Activated T-cell treated with anti-CD3 and anti-CD28 coated beads, Interleukin-2, amount 50 U/mL, for 24 hours (primary cell): ENCODE measurements around the gene TMEM63B.
"Not testable (repeated sequence)": the region's sequence is repeated elsewhere in the genome, so short reads cannot be mapped to it uniquely, and the experiment has no call there.

Experiments used
- DNase-seq: peaks from one replicate; pipeline ENCODE4 v3.0.0-alpha.2; 2020
- H3K27ac Mint-ChIP-seq: 2 replicates; pipeline ENCODE4 v1.8.0; 2020; ENCODE audit warnings: mild to moderate bottlenecking, mixed read lengths
- H3K27me3 Mint-ChIP-seq: 2 replicates; pipeline ENCODE4 v1.8.0; 2020; ENCODE audit warnings: mixed read lengths
- H3K36me3 Mint-ChIP-seq: 2 replicates; pipeline ENCODE4 v1.8.0; 2020; ENCODE audit warnings: low read depth, mixed read lengths
- H3K4me1 Mint-ChIP-seq: 2 replicates; pipeline ENCODE4 v1.8.0; 2020; ENCODE audit warnings: low read depth, mixed read lengths
- H3K4me3 Mint-ChIP-seq: 2 replicates; pipeline ENCODE4 v1.8.0; 2020; ENCODE audit warnings: mild to moderate bottlenecking, moderate library complexity, mixed read lengths
- H3K9me3 Mint-ChIP-seq: 2 replicates; pipeline ENCODE4 v1.8.0; 2020; ENCODE audit warnings: mixed read lengths

The TMEM63B gene

GRCh38 chr6:44189257-44189656 is 61.9 kb downstream of the TMEM63B start:
- H3K27ac Mint-ChIP-seq: no peak overlapping the region
- peaks cover 18% of the 10 kb centered on the region for H3K4me1 Mint-ChIP-seq
- H3K27me3 Mint-ChIP-seq: peaks cover 19% of the 10 kb centered on the region
- no peak overlapping the region for H3K4me3 Mint-ChIP-seq
- no peaks in the 10 kb centered on the region for H3K36me3 Mint-ChIP-seq
- no peaks in the 10 kb centered on the region for H3K9me3 Mint-ChIP-seq
- no peak for DNase-seq

GRCh38 chr6:44190715-44191114 is 63.4 kb downstream of the TMEM63B start:
- H3K9me3 Mint-ChIP-seq: no peaks in the 10 kb centered on the region
- no peak overlapping the region for H3K4me3 Mint-ChIP-seq
- no peaks in the 10 kb centered on the region for H3K36me3 Mint-ChIP-seq
- H3K27ac Mint-ChIP-seq: no peak overlapping the region
- DNase-seq: no peak
- peaks cover 19% of the 10 kb centered on the region for H3K27me3 Mint-ChIP-seq
- peaks cover 15% of the 10 kb centered on the region for H3K4me1 Mint-ChIP-seq

GRCh38 chr6:44192428-44193041 is 65.2 kb downstream of the TMEM63B start:
- H3K27ac Mint-ChIP-seq: no peak overlapping the region
- DNase-seq: no peak
- H3K27me3 Mint-ChIP-seq: peaks cover 15% of the 10 kb centered on the region
- H3K9me3 Mint-ChIP-seq: no peaks in the 10 kb centered on the region
- H3K36me3 Mint-ChIP-seq: no peaks in the 10 kb centered on the region
- H3K4me1 Mint-ChIP-seq: peaks cover 9% of the 10 kb centered on the region
- H3K4me3 Mint-ChIP-seq: no peak overlapping the region

GRCh38 chr6:44193307-44193910 is 66.1 kb downstream of the TMEM63B start:
- H3K27me3 Mint-ChIP-seq: peaks cover 15% of the 10 kb centered on the region
- H3K4me1 Mint-ChIP-seq: peaks cover 9% of the 10 kb centered on the region
- no peak overlapping the region for H3K27ac Mint-ChIP-seq
- H3K4me3 Mint-ChIP-seq: no peak overlapping the region
- no peaks in the 10 kb centered on the region for H3K36me3 Mint-ChIP-seq
- H3K9me3 Mint-ChIP-seq: no peaks in the 10 kb centered on the region
- no peak for DNase-seq

- peaks cover 15% of the 10 kb centered on the region for H3K27me3 Mint-ChIP-seq
- no peak overlapping the region for H3K4me3 Mint-ChIP-seq
- no peak overlapping the region for H3K27ac Mint-ChIP-seq
- H3K9me3 Mint-ChIP-seq: no peaks in the 10 kb centered on the region
- peaks cover 7% of the 10 kb centered on the region for H3K4me1 Mint-ChIP-seq
- H3K36me3 Mint-ChIP-seq: no peaks in the 10 kb centered on the region
- DNase-seq: no peak
Observed at GRCh38 chr6:44194326-44194725, 67.0 kb downstream of the TMEM63B start.

- H3K9me3 Mint-ChIP-seq, DNase-seq, H3K36me3 Mint-ChIP-seq, H3K4me1 Mint-ChIP-seq, H3K27ac Mint-ChIP-seq, H3K4me3 Mint-ChIP-seq: not testable (repeated sequence)
- peaks cover 15% of the 10 kb centered on the region for H3K27me3 Mint-ChIP-seq
Observed at GRCh38 chr6:44196351-44196750, 69.0 kb downstream of the TMEM63B start.

GRCh38 chr6:44198684-44199083 is 71.3 kb downstream of the TMEM63B start:
- Mint-ChIP-seq H3K4me1 (no peaks in the 10 kb centered on the region), H3K4me3 (no peak overlapping the region), H3K27ac (no peak overlapping the region), H3K36me3 (no peaks in the 10 kb centered on the region), H3K27me3 (peaks cover 3% of the 10 kb centered on the region), H3K9me3 (no peaks in the 10 kb centered on the region)
- no peak for DNase-seq

- no peak for DNase-seq
- no peaks in the 10 kb centered on the region for H3K4me1 Mint-ChIP-seq
- H3K27me3 Mint-ChIP-seq: no peaks in the 10 kb centered on the region
- H3K27ac Mint-ChIP-seq: no peak overlapping the region
- no peaks in the 10 kb centered on the region for H3K9me3 Mint-ChIP-seq
- no peak overlapping the region for H3K4me3 Mint-ChIP-seq
- H3K36me3 Mint-ChIP-seq: no peaks in the 10 kb centered on the region
Observed at GRCh38 chr6:44199883-44200282, 72.5 kb downstream of the TMEM63B start.

GRCh38 chr6:44201200-44201599 is 73.8 kb downstream of the TMEM63B start:
- Mint-ChIP-seq H3K27ac (no peak overlapping the region), H3K4me3 (no peak overlapping the region), H3K9me3 (no peaks in the 10 kb centered on the region), H3K27me3 (no peaks in the 10 kb centered on the region), H3K4me1 (no peaks in the 10 kb centered on the region), H3K36me3 (no peaks in the 10 kb centered on the region)
- no peak for DNase-seq

- Mint-ChIP-seq H3K9me3 (no peaks in the 10 kb centered on the region), H3K4me3 (no peak overlapping the region), H3K27me3 (no peaks in the 10 kb centered on the region), H3K4me1 (no peaks in the 10 kb centered on the region), H3K27ac (no peak overlapping the region), H3K36me3 (no peaks in the 10 kb centered on the region)
- DNase-seq: no peak
Observed at GRCh38 chr6:44201638-44202303, 74.4 kb downstream of the TMEM63B start.

- Mint-ChIP-seq H3K36me3 (no peaks in the 10 kb centered on the region), H3K4me1 (no peaks in the 10 kb centered on the region), H3K4me3 (no peak overlapping the region), H3K27me3 (no peaks in the 10 kb centered on the region), H3K9me3 (no peaks in the 10 kb centered on the region), H3K27ac (no peak overlapping the region)
- DNase-seq: no peak
Observed at GRCh38 chr6:44202332-44202971, 75.1 kb downstream of the TMEM63B start.

GRCh38 chr6:44202972-44203750 is 75.8 kb downstream of the TMEM63B start:
- no peaks in the 10 kb centered on the region for H3K9me3 Mint-ChIP-seq
- H3K27ac Mint-ChIP-seq: no peak overlapping the region
- no peaks in the 10 kb centered on the region for H3K27me3 Mint-ChIP-seq
- DNase-seq: no peak
- no peaks in the 10 kb centered on the region for H3K4me1 Mint-ChIP-seq
- H3K36me3 Mint-ChIP-seq: no peaks in the 10 kb centered on the region
- H3K4me3 Mint-ChIP-seq: no peak overlapping the region

- Mint-ChIP-seq H3K27me3 (no peaks in the 10 kb centered on the region), H3K36me3 (no peaks in the 10 kb centered on the region), H3K9me3 (no peaks in the 10 kb centered on the region), H3K4me1 (no peaks in the 10 kb centered on the region), H3K27ac (no peak overlapping the region), H3K4me3 (no peak overlapping the region)
- DNase-seq: no peak
Observed at GRCh38 chr6:44203955-44204354, 76.6 kb downstream of the TMEM63B start.
